Transverse colon (tissue), 4 donors: ENCODE measurements around the gene GTF3C4. TPM values are rescaled to one million over a fixed set of nuclear protein-coding genes. Genes with fewer than 3 reads are reported as not detected.

Source experiments
- DNase-seq: peaks from one replicate; pipeline ENCODE4 v3.0.0-alpha.2; 2019
- H3K27ac ChIP-seq, 4 donors: fragments of 200-600 bp; sonication (generic); 2 replicates each; pipeline ENCODE4 v1.5.1; 2016 to 2018; ENCODE audit warnings: inconsistent platforms in 4 of 4
- H3K27me3 ChIP-seq: fragments of 200-600 bp; sonication (generic); 2 replicates; pipeline ENCODE4 v1.5.1; 2017; ENCODE audit warnings: inconsistent platforms
- H3K36me3 ChIP-seq, 4 donors: fragments of 200-600 bp; sonication (generic); 2 replicates each; pipeline ENCODE4 v1.5.1; 2017 to 2019; ENCODE audit warnings: inconsistent platforms in 4 of 4
- H3K4me1 ChIP-seq, 4 donors: fragments of 200-600 bp; sonication (generic); 2 replicates each; pipeline ENCODE4 v1.5.1; 2017 to 2020; ENCODE audit warnings: inconsistent platforms in 4 of 4
- H3K4me3 ChIP-seq, 4 donors: fragments of 200-600 bp; sonication (generic); 1 replicate in 1 of 4; 2 replicates in 3 of 4; pipeline versions ENCODE4 v1.5.1 to v1.6.1; 2017 to 2019; ENCODE audit warnings: inconsistent platforms in 4 of 4
- H3K9me3 ChIP-seq, 2 donors: fragments of 200-600 bp; sonication (generic); 2 replicates each; pipeline ENCODE4 v1.5.1; 2017 to 2019; ENCODE audit warnings: inconsistent platforms in 2 of 2
- CTCF ChIP-seq, 5 experiments: fragments of 200-600 bp in 3 of 5; fragments of 450-650 bp in 2 of 5; sonication (generic) in 3 of 5; IDR thresholded peaks; 1 replicate in 2 of 5; 2 replicates in 3 of 5; pipeline ENCODE4 v1.5.1; 2016 to 2017; ENCODE audit warnings: antibody characterized with exemption in 5 of 5, inconsistent platforms in 3 of 5, mild to moderate bottlenecking in 2 of 5, moderate library complexity in 1 of 5
- EP300 ChIP-seq: sonication (generic); formaldehyde crosslinking; IDR thresholded peaks from one replicate; pipeline ENCODE4 v1.6.1; 2017; ENCODE audit warnings: antibody characterized with exemption, low read depth
- POLR2A ChIP-seq: fragments of 450-650 bp; IDR thresholded peaks from one replicate; pipeline ENCODE4 v1.6.1; 2016; ENCODE audit warnings: antibody characterized with exemption, mild to moderate bottlenecking, moderate library complexity
- POLR2AphosphoS5 ChIP-seq, 3 donors: sonication (generic); formaldehyde crosslinking; IDR thresholded peaks; one replicate each; pipeline ENCODE4 v1.6.1; 2016; ENCODE audit warnings: antibody characterized with exemption in 3 of 3
- WGBS, 2 donors: methylation state at CpG; one replicate each; pipeline ENCODE4 v1.1.5; 2018; ENCODE audit warnings: low coverage in 1 of 2; 5-methylcytosine and 5-hydroxymethylcytosine counted together
- in situ Hi-C, 4 donors: fragments of 200-750 bp; cut with MboI; loops; one replicate each; pipeline versions ENCODE4 v1.15.0 to v1.15.1; 2017; ENCODE audit warnings: low sequenced_read_pairs in 3 of 4, low pct_ligation_motif_present in 1 of 4, low pct_unique_long_range_greater_than_20kb in 1 of 4
- intact Hi-C: fragments of 100-400 bp; cut with DNase I; formaldehyde crosslinking; loops from one replicate; pipeline ENCODE4 v1.15.1; 2023; ENCODE audit warnings: low total_unique reads
- total RNA-seq, 4 donors: library from RNA; depleted of rRNA; stranded (reverse); fragments of >200 nt; gene quantifications; one replicate each; pipeline ENCODE4 v1.1.0, GENCODE V29; 2016

The GTF3C4 gene
- total RNA-seq, 4 donors from 2014 or later = 4.0 to 12.3 (median 8.8) TPM

DNA sequence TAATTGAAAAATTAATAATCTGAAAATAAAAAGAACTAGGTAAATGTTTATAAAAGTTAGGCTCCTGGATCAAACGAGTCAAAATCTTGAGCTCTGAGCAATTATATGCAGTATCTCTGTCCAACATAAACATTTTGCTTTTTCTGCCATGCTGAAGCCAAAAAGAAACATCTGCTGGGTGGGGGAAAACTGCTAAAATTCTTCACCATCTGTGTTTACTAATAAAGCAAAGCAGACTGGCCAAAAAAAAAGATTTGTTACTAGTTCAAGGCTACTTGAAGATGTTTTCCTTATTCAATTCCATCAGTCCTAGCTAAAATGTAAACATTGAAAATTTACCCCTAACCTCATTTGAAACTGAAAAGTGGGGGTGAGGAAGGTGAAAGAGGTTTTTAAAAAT, 29.7 kb downstream of the GTF3C4 start:
- 0 to 9% methylated on average over 1 of the region's 1 CpG for WGBS, 2 donors
- no peaks in the 10 kb centered on the region for H3K27me3 ChIP-seq
- H3K4me1 ChIP-seq = peaks cover 0 to 6% (median 0%) of the 10 kb centered on the region in 4 donors
- H3K27ac ChIP-seq = no peak overlapping the region
- peaks cover 15 to 16% of the 10 kb centered on the region in 2 donors for H3K9me3 ChIP-seq
- no peak for DNase-seq
- in situ Hi-C loops = no loop called here
- intact Hi-C loops = no loop called here
- TF ChIP-seq EP300 (no peak), POLR2AphosphoS5 (IDR thresholded peaks at IDR 0.05) (no peak), POLR2A (no peak), CTCF (IDR thresholded peaks at IDR 0.05) (no peak)
- no peaks in the 10 kb centered on the region for H3K36me3 ChIP-seq
- no peak overlapping the region for H3K4me3 ChIP-seq

DNA sequence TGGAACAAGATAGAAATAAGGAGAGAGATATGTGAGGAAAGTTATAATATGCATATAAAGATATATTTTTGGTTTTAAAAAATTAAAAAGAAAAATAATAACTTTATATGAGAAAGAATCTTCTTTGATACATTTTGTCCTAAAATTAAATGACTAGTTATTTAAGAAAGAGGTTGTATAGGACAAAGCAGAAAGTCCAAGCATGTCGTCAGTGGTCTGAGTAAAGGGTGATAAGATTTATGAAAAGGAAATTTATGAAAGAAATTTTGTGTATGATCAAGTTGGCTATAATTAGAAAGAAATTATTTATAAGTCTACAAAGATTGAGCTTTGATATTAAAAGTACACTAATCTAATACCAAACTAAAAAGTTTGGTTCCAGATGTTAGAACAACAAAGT, 32.0 kb downstream of the GTF3C4 start:
- no peak for DNase-seq
- Histone ChIP-seq H3K9me3 (peaks cover 11 to 12% of the 10 kb centered on the region in 2 donors), H3K36me3 (no peaks in the 10 kb centered on the region), H3K4me3 (no peak overlapping the region), H3K27ac (no peak overlapping the region), H3K27me3 (no peaks in the 10 kb centered on the region), H3K4me1 (peaks cover 0 to 6% (median 0%) of the 10 kb centered on the region in 4 donors)
- in situ Hi-C loops = no loop called here
- intact Hi-C loops = no loop called here
- 58 to 62% methylated on average over 1 of the region's 1 CpG for WGBS, 2 donors
- TF ChIP-seq POLR2AphosphoS5 (IDR thresholded peaks at IDR 0.05) = no peak
- TF ChIP-seq EP300 = no peak
- TF ChIP-seq POLR2A = no peak
- no peak for TF ChIP-seq CTCF (IDR thresholded peaks at IDR 0.05)

GRCh38 chr9:132703336-132703735, 33.1 kb downstream of the GTF3C4 start:
- intact Hi-C loops (no loop called here), in situ Hi-C loops (no loop called here)
- DNase-seq = no peak
- 22 to 45% methylated on average over 2 of the region's 2 CpGs for WGBS, 2 donors
- Histone ChIP-seq H3K27me3 (no peaks in the 10 kb centered on the region), H3K27ac (no peak overlapping the region), H3K4me1 (peaks cover 0 to 6% (median 0%) of the 10 kb centered on the region in 4 donors), H3K36me3 (no peaks in the 10 kb centered on the region), H3K9me3 (peaks cover under 1 to 1% of the 10 kb centered on the region in 2 donors), H3K4me3 (no peak overlapping the region)
- TF ChIP-seq POLR2AphosphoS5 (IDR thresholded peaks at IDR 0.05) (no peak), EP300 (no peak), CTCF (IDR thresholded peaks at IDR 0.05) (no peak), POLR2A (no peak)

- in situ Hi-C loops = no loop called here
- 51 to 83% methylated on average over 3 to 8 of the region's 8 CpGs for WGBS, 2 donors
- H3K4me1 ChIP-seq = peaks cover 0 to 3% (median 0%) of the 10 kb centered on the region in 4 donors
- H3K27me3 ChIP-seq = no peaks in the 10 kb centered on the region
- no peak overlapping the region for H3K27ac ChIP-seq
- intact Hi-C loops = no loop called here
- DNase-seq = no peak
- no peak overlapping the region for H3K4me3 ChIP-seq
- TF ChIP-seq EP300 (no peak), CTCF (IDR thresholded peaks at IDR 0.05) (no peak), POLR2AphosphoS5 (IDR thresholded peaks at IDR 0.05) (no peak), POLR2A (no peak)
- no peaks in the 10 kb centered on the region for H3K36me3 ChIP-seq
- no peaks in the 10 kb centered on the region for H3K9me3 ChIP-seq
These were observed 38.0 kb downstream of the GTF3C4 start for GRCh38 chr9:132708239-132708638.
